DMS 273 (cell line): Measurements from ENCODE around the gene SNRK.

ENCODE experiments used
- DNase-seq: peaks from one replicate; lab custom pipeline; 2025; ENCODE audit not compliant: unreplicated experiment; lab: John Stamatoyannopoulos, UW

SNRK gene

GRCh38 chr3:43370293-43370980 lies 84.1 kb downstream of the SNRK start:
- no peak for DNase-seq

DNA sequence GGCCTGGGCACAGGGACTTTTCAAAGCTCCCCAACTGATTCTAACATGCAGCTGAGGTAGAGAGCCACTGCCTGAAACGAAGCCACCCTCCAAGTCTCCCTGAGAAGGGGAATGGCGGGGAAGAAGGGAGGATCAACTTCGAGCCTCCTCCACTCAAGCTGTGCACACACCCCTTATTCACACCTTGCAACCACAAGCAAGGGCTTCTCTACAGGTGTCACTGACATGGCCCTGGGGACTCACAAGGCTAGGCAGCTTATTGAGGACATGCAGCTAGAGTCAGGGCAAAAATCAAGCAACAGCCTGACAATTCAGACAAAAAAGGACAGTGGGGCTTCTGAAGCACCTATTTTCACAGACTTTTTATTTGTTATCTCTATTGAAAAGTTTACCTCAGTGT lies 85.2 kb downstream of the SNRK start:
- no peak for DNase-seq

DNA sequence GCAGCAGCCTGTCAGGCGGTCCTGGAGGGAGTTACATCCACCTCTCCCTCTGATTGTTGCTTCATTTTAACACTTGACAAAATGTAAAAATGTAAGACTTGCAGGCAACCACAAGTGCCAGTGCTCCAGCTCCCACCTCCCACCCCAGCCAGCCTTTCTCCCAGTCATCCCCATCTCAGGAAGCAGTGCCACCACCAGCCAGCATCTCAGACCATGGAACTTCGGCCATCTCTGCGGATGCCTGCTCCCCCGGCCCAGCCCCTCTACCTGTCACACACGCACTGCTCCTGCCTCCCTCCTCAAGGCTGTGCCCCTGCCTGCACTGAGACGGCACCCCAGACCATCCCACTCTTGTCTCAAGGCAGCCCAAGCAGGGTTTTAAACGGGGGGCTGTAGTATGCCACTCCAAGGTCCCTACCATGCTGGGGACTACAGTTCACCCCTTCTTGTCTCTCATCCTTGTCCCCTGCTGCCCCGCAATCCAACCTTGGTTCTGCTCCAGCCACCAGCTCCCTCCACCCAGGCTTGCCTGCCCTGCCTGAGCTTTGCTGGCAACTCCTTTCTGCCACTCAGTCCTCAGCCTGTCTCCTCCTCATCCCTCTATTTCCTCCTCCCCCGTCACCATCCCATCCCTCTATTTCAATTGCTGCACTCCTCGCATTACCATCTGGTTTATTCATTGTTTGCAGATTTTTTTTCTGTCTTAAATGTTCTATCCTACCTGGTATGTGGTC lies 85.8 kb downstream of the SNRK start:
- DNase-seq: no peak

DNA sequence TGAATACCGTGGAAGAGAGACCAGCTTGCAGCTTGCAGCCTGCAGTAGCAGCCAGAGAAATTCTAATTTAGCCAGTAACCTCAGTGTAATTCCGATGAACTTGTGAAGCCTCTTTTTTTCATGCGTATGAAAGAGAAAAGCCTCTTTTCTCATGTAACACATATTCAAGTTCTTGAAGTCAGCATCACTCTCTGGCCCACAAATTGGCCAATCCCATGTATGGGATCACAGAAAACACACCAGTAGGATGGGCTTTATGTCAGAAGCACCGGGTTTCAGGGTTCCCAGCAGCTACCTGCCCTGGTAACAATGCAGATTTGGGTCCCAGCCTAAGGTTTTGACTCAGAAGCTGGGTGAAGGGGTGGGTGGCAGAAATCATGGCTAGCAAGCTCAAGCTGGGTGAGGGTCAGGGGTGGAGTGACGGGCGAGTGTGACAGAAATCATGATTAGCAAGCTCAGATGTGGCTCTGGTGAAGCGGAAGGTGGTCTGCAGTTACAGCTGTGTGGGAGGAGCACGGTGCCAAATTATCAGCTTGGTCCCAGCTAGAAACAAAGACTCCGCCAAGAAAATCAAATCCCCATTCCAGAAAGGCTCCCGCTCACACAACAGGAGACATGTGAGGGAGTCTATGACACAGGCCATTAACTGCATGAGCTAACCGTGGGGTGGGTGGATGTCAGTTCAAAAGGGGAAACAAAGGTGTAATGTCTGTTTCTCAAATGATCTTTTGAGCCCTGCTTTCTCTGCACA lies 86.6 kb downstream of the SNRK start:
- DNase-seq: no peak

DNA sequence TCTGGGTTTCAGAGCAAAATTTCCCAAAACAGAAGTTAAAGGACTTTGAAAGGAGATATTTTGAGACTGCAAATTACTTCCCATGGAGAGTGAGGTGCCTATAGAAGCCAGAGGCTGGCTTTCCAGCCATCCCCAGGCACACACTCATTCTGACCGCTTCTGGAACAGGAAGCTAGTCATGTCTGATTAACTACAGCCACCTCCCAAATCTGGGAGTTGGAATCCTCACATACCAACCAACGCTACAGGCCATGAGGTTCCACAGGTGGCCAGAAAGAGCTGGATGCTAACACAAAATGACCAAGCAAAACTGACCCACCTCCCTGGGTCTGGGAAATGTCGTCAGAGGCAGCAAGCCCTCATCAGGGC lies 87.2 kb downstream of the SNRK start:
- DNase-seq: no peak

DNA sequence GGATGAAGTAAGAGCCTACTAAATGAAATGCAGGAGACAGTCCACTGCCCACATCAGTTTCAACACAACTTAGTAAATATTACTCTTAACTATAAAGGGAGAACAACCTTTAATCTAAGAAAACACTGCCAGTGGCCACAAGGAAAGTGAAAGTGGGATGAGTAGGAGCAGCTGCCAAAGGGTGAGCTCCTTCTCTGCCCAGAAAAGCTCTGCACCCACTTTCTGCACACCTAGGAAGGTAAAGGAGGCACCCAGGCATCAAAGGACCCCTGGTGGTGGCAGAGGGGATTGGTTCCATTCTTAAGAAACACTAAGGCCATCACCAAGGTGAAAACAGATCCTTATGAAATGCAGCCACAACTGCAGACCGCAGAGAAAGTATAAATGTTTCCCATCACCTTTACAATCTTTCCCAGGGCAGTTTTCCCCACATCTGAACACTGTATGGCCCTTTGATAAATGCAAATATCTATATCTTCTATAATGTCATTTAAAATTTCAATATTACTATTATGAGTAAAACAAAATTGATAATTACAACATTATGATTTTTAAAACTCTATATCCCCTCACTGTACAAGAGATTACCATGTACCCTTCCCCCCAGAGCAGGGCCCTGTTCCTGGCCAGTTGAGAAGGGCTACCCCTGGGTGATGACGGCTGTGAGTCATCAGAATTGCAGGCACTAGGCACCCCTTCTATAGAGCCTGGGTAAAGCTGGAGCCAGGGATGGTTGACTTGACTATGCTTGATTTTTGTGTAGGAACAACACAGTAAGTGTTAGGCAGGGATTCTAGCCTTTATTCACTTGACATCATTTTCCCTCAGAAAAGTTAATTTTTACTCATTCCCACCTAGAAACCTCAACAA lies 92.0 kb downstream of the SNRK start:
- DNase-seq: peak; percentile 69

GRCh38 chr3:43379343-43379742 lies 93.0 kb downstream of the SNRK start:
- no peak for DNase-seq

DNA sequence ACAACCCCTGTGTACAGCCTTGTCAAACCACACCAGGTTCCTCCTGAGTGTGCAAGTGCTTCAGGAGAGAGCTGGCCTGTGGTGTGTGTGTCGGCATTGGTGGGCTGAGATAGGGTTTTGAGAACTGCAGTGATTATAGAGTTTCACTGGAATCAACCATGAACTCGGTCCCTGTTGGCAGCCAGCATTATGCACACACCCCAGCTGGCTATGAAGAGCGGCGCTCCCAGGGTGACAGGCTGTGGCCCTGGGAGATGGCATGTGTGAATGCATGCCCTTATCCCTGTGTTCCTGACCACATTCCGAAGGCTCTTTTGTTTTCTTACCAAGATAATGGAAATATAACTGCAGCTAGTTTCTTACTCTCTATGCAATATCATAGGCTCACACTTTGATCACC lies 101.8 kb downstream of the SNRK start:
- no peak for DNase-seq

- DNase-seq: peak; percentile 23
Measured at GRCh38 chr3:43388915-43389314, 102.6 kb downstream of the SNRK start.

DNA sequence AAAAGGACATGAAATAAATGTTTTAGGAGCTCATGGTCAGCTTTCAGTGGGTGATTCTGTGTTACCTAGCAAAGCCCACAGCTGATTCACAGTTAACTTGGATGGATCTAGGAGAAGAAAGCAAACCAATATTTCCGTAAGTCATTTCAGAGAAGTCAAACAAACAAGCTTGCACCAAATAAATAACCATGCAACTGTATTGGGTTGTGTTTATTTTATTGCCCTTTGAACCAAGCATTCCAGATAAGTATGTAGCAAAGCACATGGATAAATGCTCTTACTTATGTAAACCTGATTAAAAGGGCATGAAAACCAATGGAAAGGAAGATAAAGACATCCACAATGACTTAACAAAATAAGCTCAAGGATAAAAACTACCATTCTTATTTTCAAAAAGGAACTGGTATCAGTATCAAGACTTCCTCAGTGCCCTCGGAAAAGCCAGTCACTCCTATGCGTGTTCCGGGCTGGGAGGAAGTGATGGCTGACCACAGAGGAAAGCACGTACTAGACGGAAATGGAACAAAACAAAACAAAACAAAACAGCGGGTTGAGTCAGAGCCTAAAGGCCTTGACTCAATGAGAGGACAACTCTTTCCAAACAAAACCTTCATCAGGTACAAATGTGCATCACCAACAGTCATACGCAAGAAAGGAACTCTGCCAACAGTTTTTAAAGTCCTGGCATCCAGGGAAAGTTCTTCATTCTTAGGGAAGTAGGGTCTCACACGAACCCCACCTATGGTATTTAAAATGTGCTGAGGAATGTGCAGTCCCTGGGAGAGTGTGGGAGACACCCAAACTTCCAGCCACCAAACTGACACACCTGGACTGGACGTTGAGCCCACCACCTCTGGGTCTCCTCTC lies 103.3 kb downstream of the SNRK start:
- no peak for DNase-seq

- DNase-seq: peak; percentile 27
Measured at GRCh38 chr3:43390255-43390588, 103.9 kb downstream of the SNRK start.

- no peak for DNase-seq
Measured at GRCh38 chr3:43391621-43392020, 105.3 kb downstream of the SNRK start.

DNA sequence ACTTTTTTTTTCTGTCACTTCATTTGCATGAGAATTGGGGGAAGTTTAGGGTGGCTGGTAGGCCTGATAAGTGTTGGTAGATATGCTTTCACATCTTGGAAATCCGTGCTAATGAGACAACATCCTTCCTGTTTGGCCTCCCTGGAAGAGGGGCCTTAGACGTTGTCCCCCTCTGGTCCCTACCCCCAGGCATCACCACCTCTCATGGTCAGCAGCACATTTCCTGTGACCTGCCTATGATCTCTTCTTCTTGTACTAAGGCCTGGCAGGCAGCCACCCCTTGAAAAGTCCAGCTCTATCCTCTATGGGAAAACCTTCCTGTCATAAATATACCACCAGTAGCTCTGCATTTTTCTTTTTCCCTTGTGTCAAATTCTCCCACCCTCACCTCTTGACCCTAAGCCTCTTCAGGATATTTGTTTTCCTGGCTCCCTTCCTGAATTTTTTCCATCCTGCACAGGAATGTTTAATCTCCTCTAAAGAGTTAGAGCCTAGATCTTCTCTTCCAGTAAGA lies 107.8 kb downstream of the SNRK start:
- no peak for DNase-seq

GRCh38 chr3:43399034-43399433 lies 112.7 kb downstream of the SNRK start:
- DNase-seq: no peak

GRCh38 chr3:43400167-43400566 lies 113.8 kb downstream of the SNRK start:
- no peak for DNase-seq
